Measurements from ENCODE around the gene PGS1.

PGS1 gene

GRCh38 chr17:78384479-78385175 lies 6.2 kb downstream of the PGS1 start:
- no peak for DNase-seq (ENCODE audit: low read depth in 2 of 2)
- H3K4me3 ChIP-seq (replicated peaks in 1 of 2; ENCODE audit: low read depth in 2 of 2, low read length in 2 of 2), result no peak overlapping the region
- no peak for TF ChIP-seq CTCF (IDR thresholded peaks at IDR 0.05; ENCODE audit: low read depth, low read length)

GRCh38 chr17:78387977-78388941 lies 9.8 kb downstream of the PGS1 start:
- H3K4me3 ChIP-seq (replicated peaks in 1 of 2; ENCODE audit: low read depth in 2 of 2, low read length in 2 of 2), result no peak overlapping the region
- TF ChIP-seq CTCF (IDR thresholded peaks at IDR 0.05; ENCODE audit: low read depth, low read length), result no peak
- DNase-seq (ENCODE audit: low read depth in 2 of 2), result peak in 1 of 2 donors; percentile 77

GRCh38 chr17:78390241-78391050 lies 12.0 kb downstream of the PGS1 start:
- TF ChIP-seq CTCF (IDR thresholded peaks at IDR 0.05; ENCODE audit: low read depth, low read length), result peak; percentile 20
- peak; percentile 87 to 98 for DNase-seq (ENCODE audit: low read depth in 2 of 2)
- no peak overlapping the region for H3K4me3 ChIP-seq (replicated peaks in 1 of 2; ENCODE audit: low read depth in 2 of 2, low read length in 2 of 2)

GRCh38 chr17:78391051-78391431 lies 12.6 kb downstream of the PGS1 start:
- TF ChIP-seq CTCF (IDR thresholded peaks at IDR 0.05; ENCODE audit: low read depth, low read length), result no peak
- H3K4me3 ChIP-seq (replicated peaks in 1 of 2; ENCODE audit: low read depth in 2 of 2, low read length in 2 of 2), result no peak overlapping the region
- DNase-seq (ENCODE audit: low read depth in 2 of 2), result no peak

- H3K4me3 ChIP-seq (replicated peaks in 1 of 2; ENCODE audit: low read depth in 2 of 2, low read length in 2 of 2), result no peak overlapping the region
- no peak for TF ChIP-seq CTCF (IDR thresholded peaks at IDR 0.05; ENCODE audit: low read depth, low read length)
- peak; percentile 19 to 59 for DNase-seq (ENCODE audit: low read depth in 2 of 2)
These were observed 13.4 kb downstream of the PGS1 start for GRCh38 chr17:78391843-78392242.

GRCh38 chr17:78392295-78392694 lies 13.8 kb downstream of the PGS1 start:
- TF ChIP-seq CTCF (IDR thresholded peaks at IDR 0.05; ENCODE audit: low read depth, low read length), result no peak
- no peak for DNase-seq (ENCODE audit: low read depth in 2 of 2)

More at GRCh38 chr17:78392295-78392694, 13.8 kb downstream of the PGS1 start:
- no peak overlapping the region for H3K4me3 ChIP-seq (replicated peaks in 1 of 2; ENCODE audit: low read depth in 2 of 2, low read length in 2 of 2)
